Measurements from ENCODE around the gene PLBD2.

DNA sequence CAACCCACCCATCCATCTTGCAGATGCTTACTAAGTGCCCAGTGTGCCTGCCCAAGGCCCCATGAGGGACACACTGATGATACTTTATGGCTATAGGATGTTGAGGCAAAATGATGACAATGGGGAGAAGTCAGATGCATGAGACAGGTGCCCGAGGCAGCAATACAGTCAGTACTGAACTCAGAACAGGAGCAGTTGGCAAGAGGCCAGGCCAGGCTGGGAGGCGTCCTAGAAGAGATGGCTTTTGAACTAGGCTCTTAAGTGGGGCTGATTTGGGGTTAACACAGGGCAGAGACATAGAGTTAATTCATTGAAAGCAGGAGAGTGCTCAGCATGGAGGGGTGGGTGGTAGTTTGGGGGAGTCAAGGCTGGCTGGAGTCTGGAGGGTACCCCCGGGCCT, 15.6 kb downstream of the PLBD2 start:
- TF ChIP-seq, protein P1, sequence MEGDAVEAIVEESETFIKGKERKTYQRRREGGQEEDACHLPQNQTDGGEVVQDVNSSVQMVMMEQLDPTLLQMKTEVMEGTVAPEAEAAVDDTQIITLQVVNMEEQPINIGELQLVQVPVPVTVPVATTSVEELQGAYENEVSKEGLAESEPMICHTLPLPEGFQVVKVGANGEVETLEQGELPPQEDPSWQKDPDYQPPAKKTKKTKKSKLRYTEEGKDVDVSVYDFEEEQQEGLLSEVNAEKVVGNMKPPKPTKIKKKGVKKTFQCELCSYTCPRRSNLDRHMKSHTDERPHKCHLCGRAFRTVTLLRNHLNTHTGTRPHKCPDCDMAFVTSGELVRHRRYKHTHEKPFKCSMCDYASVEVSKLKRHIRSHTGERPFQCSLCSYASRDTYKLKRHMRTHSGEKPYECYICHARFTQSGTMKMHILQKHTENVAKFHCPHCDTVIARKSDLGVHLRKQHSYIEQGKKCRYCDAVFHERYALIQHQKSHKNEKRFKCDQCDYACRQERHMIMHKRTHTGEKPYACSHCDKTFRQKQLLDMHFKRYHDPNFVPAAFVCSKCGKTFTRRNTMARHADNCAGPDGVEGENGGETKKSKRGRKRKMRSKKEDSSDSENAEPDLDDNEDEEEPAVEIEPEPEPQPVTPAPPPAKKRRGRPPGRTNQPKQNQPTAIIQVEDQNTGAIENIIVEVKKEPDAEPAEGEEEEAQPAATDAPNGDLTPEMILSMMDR (conservative IDR thresholded peaks at IDR 0.05; ENCODE audit: low read length): no peak
- no peak for TF ChIP-seq EZH2phosphoT487 (IDR thresholded peaks at IDR 0.05; ENCODE audit: borderline replicate concordance)

Measured in Loucy (cell line).